ENCODE measurements around the gene HIC1.

- TF ChIP-seq, protein P1, sequence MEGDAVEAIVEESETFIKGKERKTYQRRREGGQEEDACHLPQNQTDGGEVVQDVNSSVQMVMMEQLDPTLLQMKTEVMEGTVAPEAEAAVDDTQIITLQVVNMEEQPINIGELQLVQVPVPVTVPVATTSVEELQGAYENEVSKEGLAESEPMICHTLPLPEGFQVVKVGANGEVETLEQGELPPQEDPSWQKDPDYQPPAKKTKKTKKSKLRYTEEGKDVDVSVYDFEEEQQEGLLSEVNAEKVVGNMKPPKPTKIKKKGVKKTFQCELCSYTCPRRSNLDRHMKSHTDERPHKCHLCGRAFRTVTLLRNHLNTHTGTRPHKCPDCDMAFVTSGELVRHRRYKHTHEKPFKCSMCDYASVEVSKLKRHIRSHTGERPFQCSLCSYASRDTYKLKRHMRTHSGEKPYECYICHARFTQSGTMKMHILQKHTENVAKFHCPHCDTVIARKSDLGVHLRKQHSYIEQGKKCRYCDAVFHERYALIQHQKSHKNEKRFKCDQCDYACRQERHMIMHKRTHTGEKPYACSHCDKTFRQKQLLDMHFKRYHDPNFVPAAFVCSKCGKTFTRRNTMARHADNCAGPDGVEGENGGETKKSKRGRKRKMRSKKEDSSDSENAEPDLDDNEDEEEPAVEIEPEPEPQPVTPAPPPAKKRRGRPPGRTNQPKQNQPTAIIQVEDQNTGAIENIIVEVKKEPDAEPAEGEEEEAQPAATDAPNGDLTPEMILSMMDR (IDR thresholded peaks at IDR 0.05; ENCODE audit: insufficient read depth, low read length, poor library complexity, severe bottlenecking): no peak
- TF ChIP-seq EZH2phosphoT487 (conservative IDR thresholded peaks at IDR 0.05; ENCODE audit: low read length): no peak
Measured at GRCh38 chr17:2059547-2060384, 4.9 kb downstream of the HIC1 start.

Measured in SU-DHL-6 (cell line).